B cell (primary cell): ENCODE results near the gene KRTAP4-4. TPM values are rescaled to one million over a fixed set of nuclear protein-coding genes. Genes with fewer than 3 reads are reported as not detected.

ENCODE experiments used
- ATAC-seq: fragments of 200-7000 bp; cut with Tn5 transposase; one replicate; pipeline ENCODE4 v1.10.0; 2021; ENCODE audit warnings: low read depth, mild to moderate bottlenecking, moderate number of reproducible peaks, moderate library complexity
- CTCF ChIA-PET: fragments of 350-600 bp; sonication (Branson Sonifier 250); formaldehyde crosslinking; loops from one replicate; lab custom pipeline; 2021; ENCODE audit warnings: antibody characterized with exemption, inconsistent platforms; lab: Charles Lee
- POLR2A ChIA-PET: fragments of 350-600 bp; sonication (Branson Sonifier 250); formaldehyde crosslinking; loops from one replicate; lab custom pipeline; 2021; ENCODE audit warnings: antibody characterized with exemption; lab: Charles Lee
- DNase-seq: peaks from one replicate; pipeline ENCODE4 v3.0.0; 2013
- H2AFZ ChIP-seq: 2 replicates; pipeline ENCODE4 v1.6.1; 2012; ENCODE audit warnings: mild to moderate bottlenecking, low read depth, low read length; ENCODE audit not compliant: insufficient read depth, poor library complexity, severe bottlenecking
- H3K27ac ChIP-seq, 2 donors: 1 replicate in 1 of 2; 2 replicates in 1 of 2; pipeline ENCODE4 v1.5.1; 2012 to 2013; ENCODE audit warnings: low read length in 2 of 2, mild to moderate bottlenecking in 2 of 2, moderate library complexity in 1 of 2
- H3K27me3 ChIP-seq, 4 experiments: fragments of 200-600 bp in 1 of 4; sonication (generic) in 1 of 4; replicated peaks in 1 of 4; 1 replicate in 2 of 4; 2 replicates in 2 of 4; pipeline versions ENCODE4 v1.6.1 to v1.7.0; 2013 to 2016; ENCODE audit warnings: low read length in 3 of 4, mild to moderate bottlenecking in 2 of 4, mixed read lengths in 1 of 4, moderate library complexity in 1 of 4; ENCODE audit not compliant: insufficient read depth in 4 of 4, control insufficient read depth in 3 of 4; ENCODE audit errors: control extremely low read depth in 1 of 4
- H3K36me3 ChIP-seq, 2 experiments: replicated peaks in 1 of 2; 1 replicate in 1 of 2; 2 replicates in 1 of 2; pipeline versions ENCODE4 v1.6.1 to v1.7.1; 2013; ENCODE audit warnings: low read length in 1 of 2; ENCODE audit not compliant: insufficient read depth in 2 of 2, control insufficient read depth in 1 of 2; ENCODE audit errors: control extremely low read depth in 1 of 2, extremely low read depth in 1 of 2
- H3K4me1 ChIP-seq, 2 donors: fragments of 200-600 bp in 1 of 2; sonication (generic) in 1 of 2; 1 replicate in 1 of 2; 2 replicates in 1 of 2; pipeline versions ENCODE4 v1.5.1 to v1.6.1; 2013 to 2017; ENCODE audit warnings: low read length in 2 of 2; ENCODE audit not compliant: control insufficient read depth in 2 of 2, insufficient read depth in 2 of 2
- H3K4me2 ChIP-seq: replicated peaks from 2 replicates; pipeline ENCODE3; 2012; ENCODE audit warnings: mild to moderate bottlenecking, low read depth, low read length; ENCODE audit not compliant: poor library complexity, severe bottlenecking
- H3K4me3 ChIP-seq, 5 experiments: fragments of 200-600 bp in 1 of 5; sonication (generic) in 1 of 5; 1 replicate in 3 of 5; 2 replicates in 2 of 5; pipeline versions ENCODE4 v1.5.1 to v1.7.0; 2011 to 2016; ENCODE audit warnings: low read length in 4 of 5, mild to moderate bottlenecking in 4 of 5, low read depth in 2 of 5, control low read depth in 1 of 5, moderate library complexity in 1 of 5; ENCODE audit not compliant: insufficient read depth in 1 of 5; ENCODE audit errors: control extremely low read depth in 1 of 5, extremely low read depth in 1 of 5
- H3K79me2 ChIP-seq: fragments of 200-600 bp; sonication (generic); one replicate; pipeline ENCODE4 v1.6.0; 2016; ENCODE audit warnings: low read length; ENCODE audit not compliant: control insufficient read depth, insufficient read depth
- H3K9ac ChIP-seq: fragments of 200-600 bp; sonication (generic); 2 replicates; pipeline ENCODE4 v1.6.1; 2017; ENCODE audit warnings: mild to moderate bottlenecking, low read length, moderate library complexity
- H3K9me3 ChIP-seq, 3 donors: one replicate each; pipeline versions ENCODE4 v1.6.1 to v1.7.1; 2013; ENCODE audit warnings: low read length in 2 of 3; ENCODE audit not compliant: control insufficient read depth in 2 of 3, insufficient read depth in 1 of 3; ENCODE audit errors: control extremely low read depth in 1 of 3
- H4K20me1 ChIP-seq: 2 replicates; pipeline ENCODE4 v1.6.0; 2012; ENCODE audit warnings: mild to moderate bottlenecking, low read length; ENCODE audit not compliant: insufficient read depth, control insufficient read depth, poor library complexity, severe bottlenecking
- H3K27ac Mint-ChIP-seq: one replicate; pipeline ENCODE4 v1.8.0; 2021; ENCODE audit warnings: mixed read lengths
- H3K27me3 Mint-ChIP-seq: one replicate; pipeline ENCODE4 v1.8.0; 2021; ENCODE audit warnings: mixed read lengths
- H3K4me1 Mint-ChIP-seq: one replicate; pipeline ENCODE4 v1.8.0; 2021; ENCODE audit warnings: mixed read lengths
- H3K4me3 Mint-ChIP-seq: one replicate; pipeline ENCODE4 v1.8.0; 2021; ENCODE audit warnings: mixed read lengths
- H3K9me3 Mint-ChIP-seq: one replicate; pipeline ENCODE4 v1.8.0; 2022; ENCODE audit warnings: mixed read lengths; ENCODE audit not compliant: insufficient read depth
- CTCF ChIP-seq: fragments of 200-600 bp; IDR thresholded peaks from one replicate; pipeline ENCODE4 v1.8.0; 2022; ENCODE audit warnings: antibody characterized with exemption, mild to moderate bottlenecking
- EZH2 ChIP-seq: IDR thresholded peaks from 2 replicates; pipeline ENCODE4 v1.6.1; 2012; ENCODE audit warnings: borderline replicate concordance, low read depth, mild to moderate bottlenecking, moderate library complexity, low read length; ENCODE audit not compliant: insufficient read depth, poor library complexity, severe bottlenecking
- WGBS: methylation state at CpG from one replicate; pipeline ENCODE4 v1.1.5; 2013; ENCODE audit warnings: missing lambda C conversion rate; ENCODE audit not compliant: insufficient coverage; 5-methylcytosine and 5-hydroxymethylcytosine counted together
- intact Hi-C: fragments of 100-400 bp; cut with micrococcal nuclease; formaldehyde crosslinking; loops from one replicate; pipeline ENCODE4 v1.10.0; 2022
- polyA plus RNA-seq: library from polyadenylated mRNA; depleted of rRNA; stranded (reverse); fragments of >200 nt; gene quantifications from 2 replicates; pipeline ENCODE4 v1.2.3, GENCODE V29; 2012
- total RNA-seq, 2 donors: library from RNA; stranded (reverse); fragments of 120-200 nt in 1 of 2; gene quantifications; 1 replicate in 1 of 2; 2 replicates in 1 of 2; pipeline versions ENCODE4 v1.2.3 to v1.2.4, GENCODE V29; 2013 to 2022

The KRTAP4-4 gene
- total and polyA plus RNA-seq, 2 donors (not counting 1 experiment from before 2014, with no cell fraction given), result not detected

GRCh38 chr17:41168121-41168520 is 7.6 kb upstream of the KRTAP4-4 start, which contains the start of gene KRTAP4-3:
KRTAP4-3 (minus strand) TSS chr17:41168221; CDS start chr17:41168172, 49 bp downstream.
- CTCF ChIA-PET, result interaction anchor here (0.9 kb wide), 1 partner anchor 154 kb away, joined by 3 read pairs; no protein-coding TSS in a partner anchor

GRCh38 chr17:41167561-41167960 is 7.0 kb upstream of the KRTAP4-4 start:
- ChIA-PET POLR2A (no interaction called here), CTCF (no interaction called here)
- H3K4me3 Mint-ChIP-seq, result no peak overlapping the region
- intact Hi-C loops, result no loop called here
- ATAC-seq (no peak), DNase-seq (no peak)
- Histone ChIP-seq H3K9ac (no peak overlapping the region), H3K36me3 (no peaks in the 10 kb centered on the region), H3K27me3 (no peaks in the 10 kb centered on the region), H4K20me1 (no peaks in the 10 kb centered on the region), H3K4me3 (no peak overlapping the region), H3K4me2 (no peak overlapping the region), H2AFZ (no peak overlapping the region), H3K4me1 (no peaks in the 10 kb centered on the region), H3K27ac (no peak overlapping the region), H3K79me2 (no peaks in the 10 kb centered on the region), H3K9me3 (peaks cover 0 to 6% (median 0%) of the 10 kb centered on the region in 3 donors)
- no peaks in the 10 kb centered on the region for H3K9me3 Mint-ChIP-seq
- peaks cover 10% of the 10 kb centered on the region for H3K27me3 Mint-ChIP-seq
- 96% methylated on average over 7 of the region's 7 CpGs for WGBS
- H3K27ac Mint-ChIP-seq, result no peak overlapping the region
- TF ChIP-seq CTCF (no peak), EZH2 (no peak)
- H3K4me1 Mint-ChIP-seq, result no peaks in the 10 kb centered on the region

More at GRCh38 chr17:41168121-41168520, 7.6 kb upstream of the KRTAP4-4 start, which contains the start of gene KRTAP4-3:
- Histone ChIP-seq H3K4me1 (no peaks in the 10 kb centered on the region), H3K27me3 (no peaks in the 10 kb centered on the region), H3K4me3 (no peak within 1 kb of the TSS), H3K36me3 (no peaks in the 10 kb centered on the region), H3K4me2 (no peak within 1 kb of the TSS), H3K27ac (no peak within 1 kb of the TSS), H3K9ac (no peak within 1 kb of the TSS), H2AFZ (no peak within 1 kb of the TSS), H4K20me1 (no peaks in the 10 kb centered on the region), H3K9me3 (peaks cover 0 to 6% (median 0%) of the 10 kb centered on the region in 3 donors), H3K79me2 (no peaks in the 10 kb centered on the region)
- no peaks in the 10 kb centered on the region for H3K9me3 Mint-ChIP-seq
- no peak within 1 kb of the TSS for H3K27ac Mint-ChIP-seq
- intact Hi-C loops, result no loop called here
- peaks cover 3% of the 10 kb centered on the region for H3K4me1 Mint-ChIP-seq
- 100% methylated on average over 1 of the region's 1 CpG for WGBS
- H3K27me3 Mint-ChIP-seq, result peaks cover 12% of the 10 kb centered on the region
- ATAC-seq (no peak), DNase-seq (no peak)
- no peak for TF ChIP-seq EZH2
- no peak for TF ChIP-seq CTCF
- POLR2A ChIA-PET, result no interaction called here
- H3K4me3 Mint-ChIP-seq, result no peak within 1 kb of the TSS
